B cell (primary cell): ENCODE data around the gene PTPRM. TPM values are rescaled to one million over a fixed set of nuclear protein-coding genes. Genes with fewer than 3 reads are reported as not detected.

Source experiments
- ATAC-seq: fragments of 200-7000 bp; cut with Tn5 transposase; one replicate; pipeline ENCODE4 v1.10.0; 2021; ENCODE audit warnings: low read depth, mild to moderate bottlenecking, moderate number of reproducible peaks, moderate library complexity
- CTCF ChIA-PET: fragments of 350-600 bp; sonication (Branson Sonifier 250); formaldehyde crosslinking; loops from one replicate; lab custom pipeline; 2021; ENCODE audit warnings: antibody characterized with exemption, inconsistent platforms; lab: Charles Lee
- POLR2A ChIA-PET: fragments of 350-600 bp; sonication (Branson Sonifier 250); formaldehyde crosslinking; loops from one replicate; lab custom pipeline; 2021; ENCODE audit warnings: antibody characterized with exemption; lab: Charles Lee
- DNase-seq: peaks from one replicate; pipeline ENCODE4 v3.0.0; 2013
- H2AFZ ChIP-seq: 2 replicates; pipeline ENCODE4 v1.6.1; 2012; ENCODE audit warnings: mild to moderate bottlenecking, low read depth, low read length; ENCODE audit not compliant: insufficient read depth, poor library complexity, severe bottlenecking
- H3K27ac ChIP-seq, 2 donors: 1 replicate in 1 of 2; 2 replicates in 1 of 2; pipeline ENCODE4 v1.5.1; 2012 to 2013; ENCODE audit warnings: low read length in 2 of 2, mild to moderate bottlenecking in 2 of 2, moderate library complexity in 1 of 2
- H3K27me3 ChIP-seq, 4 experiments: fragments of 200-600 bp in 1 of 4; sonication (generic) in 1 of 4; replicated peaks in 1 of 4; 1 replicate in 2 of 4; 2 replicates in 2 of 4; pipeline versions ENCODE4 v1.6.1 to v1.7.0; 2013 to 2016; ENCODE audit warnings: low read length in 3 of 4, mild to moderate bottlenecking in 2 of 4, mixed read lengths in 1 of 4, moderate library complexity in 1 of 4; ENCODE audit not compliant: insufficient read depth in 4 of 4, control insufficient read depth in 3 of 4; ENCODE audit errors: control extremely low read depth in 1 of 4
- H3K36me3 ChIP-seq, 2 experiments: replicated peaks in 1 of 2; 1 replicate in 1 of 2; 2 replicates in 1 of 2; pipeline versions ENCODE4 v1.6.1 to v1.7.1; 2013; ENCODE audit warnings: low read length in 1 of 2; ENCODE audit not compliant: insufficient read depth in 2 of 2, control insufficient read depth in 1 of 2; ENCODE audit errors: control extremely low read depth in 1 of 2, extremely low read depth in 1 of 2
- H3K4me1 ChIP-seq, 2 donors: fragments of 200-600 bp in 1 of 2; sonication (generic) in 1 of 2; 1 replicate in 1 of 2; 2 replicates in 1 of 2; pipeline versions ENCODE4 v1.5.1 to v1.6.1; 2013 to 2017; ENCODE audit warnings: low read length in 2 of 2; ENCODE audit not compliant: control insufficient read depth in 2 of 2, insufficient read depth in 2 of 2
- H3K4me2 ChIP-seq: replicated peaks from 2 replicates; pipeline ENCODE3; 2012; ENCODE audit warnings: mild to moderate bottlenecking, low read depth, low read length; ENCODE audit not compliant: poor library complexity, severe bottlenecking
- H3K4me3 ChIP-seq, 5 experiments: fragments of 200-600 bp in 1 of 5; sonication (generic) in 1 of 5; 1 replicate in 3 of 5; 2 replicates in 2 of 5; pipeline versions ENCODE4 v1.5.1 to v1.7.0; 2011 to 2016; ENCODE audit warnings: low read length in 4 of 5, mild to moderate bottlenecking in 4 of 5, low read depth in 2 of 5, control low read depth in 1 of 5, moderate library complexity in 1 of 5; ENCODE audit not compliant: insufficient read depth in 1 of 5; ENCODE audit errors: control extremely low read depth in 1 of 5, extremely low read depth in 1 of 5
- H3K79me2 ChIP-seq: fragments of 200-600 bp; sonication (generic); one replicate; pipeline ENCODE4 v1.6.0; 2016; ENCODE audit warnings: low read length; ENCODE audit not compliant: control insufficient read depth, insufficient read depth
- H3K9ac ChIP-seq: fragments of 200-600 bp; sonication (generic); 2 replicates; pipeline ENCODE4 v1.6.1; 2017; ENCODE audit warnings: mild to moderate bottlenecking, low read length, moderate library complexity
- H3K9me3 ChIP-seq, 3 donors: one replicate each; pipeline versions ENCODE4 v1.6.1 to v1.7.1; 2013; ENCODE audit warnings: low read length in 2 of 3; ENCODE audit not compliant: control insufficient read depth in 2 of 3, insufficient read depth in 1 of 3; ENCODE audit errors: control extremely low read depth in 1 of 3
- H4K20me1 ChIP-seq: 2 replicates; pipeline ENCODE4 v1.6.0; 2012; ENCODE audit warnings: mild to moderate bottlenecking, low read length; ENCODE audit not compliant: insufficient read depth, control insufficient read depth, poor library complexity, severe bottlenecking
- H3K27ac Mint-ChIP-seq: one replicate; pipeline ENCODE4 v1.8.0; 2021; ENCODE audit warnings: mixed read lengths
- H3K27me3 Mint-ChIP-seq: one replicate; pipeline ENCODE4 v1.8.0; 2021; ENCODE audit warnings: mixed read lengths
- H3K4me1 Mint-ChIP-seq: one replicate; pipeline ENCODE4 v1.8.0; 2021; ENCODE audit warnings: mixed read lengths
- H3K4me3 Mint-ChIP-seq: one replicate; pipeline ENCODE4 v1.8.0; 2021; ENCODE audit warnings: mixed read lengths
- H3K9me3 Mint-ChIP-seq: one replicate; pipeline ENCODE4 v1.8.0; 2022; ENCODE audit warnings: mixed read lengths; ENCODE audit not compliant: insufficient read depth
- EZH2 ChIP-seq: IDR thresholded peaks from 2 replicates; pipeline ENCODE4 v1.6.1; 2012; ENCODE audit warnings: borderline replicate concordance, low read depth, mild to moderate bottlenecking, moderate library complexity, low read length; ENCODE audit not compliant: insufficient read depth, poor library complexity, severe bottlenecking
- WGBS: methylation state at CpG from one replicate; pipeline ENCODE4 v1.1.5; 2013; ENCODE audit warnings: missing lambda C conversion rate; ENCODE audit not compliant: insufficient coverage; 5-methylcytosine and 5-hydroxymethylcytosine counted together
- intact Hi-C: fragments of 100-400 bp; cut with micrococcal nuclease; formaldehyde crosslinking; loops from one replicate; pipeline ENCODE4 v1.10.0; 2022
- polyA plus RNA-seq: library from polyadenylated mRNA; depleted of rRNA; stranded (reverse); fragments of >200 nt; gene quantifications from 2 replicates; pipeline ENCODE4 v1.2.3, GENCODE V29; 2012
- total RNA-seq, 2 donors: library from RNA; stranded (reverse); fragments of 120-200 nt in 1 of 2; gene quantifications; 1 replicate in 1 of 2; 2 replicates in 1 of 2; pipeline versions ENCODE4 v1.2.3 to v1.2.4, GENCODE V29; 2013 to 2022
- TF ChIP-seq, protein P1 (sequence below): fragments of 200-600 bp; IDR thresholded peaks from one replicate; pipeline ENCODE4 v1.8.0; 2022; ENCODE audit warnings: antibody characterized with exemption, mild to moderate bottlenecking

PTPRM gene
- total and polyA plus RNA-seq, 2 donors (not counting 1 experiment from before 2014, with no cell fraction given) = 0.20 to 0.89 TPM

DNA sequence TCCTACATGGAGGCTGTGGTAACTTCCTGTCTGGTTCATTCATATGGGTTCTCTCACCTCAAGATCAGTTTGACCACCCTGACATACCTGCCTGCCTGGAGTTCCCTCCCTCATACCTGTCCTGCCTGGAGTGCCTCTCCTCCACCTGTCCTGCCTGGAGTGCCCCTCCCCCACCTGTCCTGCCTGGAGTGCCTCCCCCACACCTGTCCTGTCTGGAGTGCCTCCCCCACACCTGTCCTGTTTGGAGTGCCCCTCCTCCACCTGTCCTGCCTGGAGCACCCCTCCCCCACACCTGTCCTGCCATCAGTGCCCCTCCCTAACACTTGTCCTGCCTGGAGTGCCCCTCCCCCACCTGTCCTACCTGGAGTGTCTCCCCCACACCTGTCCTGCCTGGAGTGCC is 461.9 kb downstream of the PTPRM start:
- Histone ChIP-seq H3K4me3 (no peak overlapping the region), H3K4me1 (no peaks in the 10 kb centered on the region), H3K27me3 (no peaks in the 10 kb centered on the region), H3K9me3 (peaks cover 0 to 3% (median 0%) of the 10 kb centered on the region in 3 donors), H3K4me2 (no peak overlapping the region), H3K36me3 (no peaks in the 10 kb centered on the region), H4K20me1 (no peaks in the 10 kb centered on the region), H3K27ac (no peak overlapping the region), H2AFZ (no peak overlapping the region), H3K9ac (no peak overlapping the region), H3K79me2 (no peaks in the 10 kb centered on the region)
- CTCF ChIA-PET = no interaction called here
- ATAC-seq (no peak), DNase-seq (no peak)
- intact Hi-C loops = no loop called here
- H3K4me1 Mint-ChIP-seq = no peaks in the 10 kb centered on the region
- POLR2A ChIA-PET = no interaction called here
- no peak overlapping the region for H3K27ac Mint-ChIP-seq
- no peak for TF ChIP-seq EZH2
- TF ChIP-seq, protein P1, sequence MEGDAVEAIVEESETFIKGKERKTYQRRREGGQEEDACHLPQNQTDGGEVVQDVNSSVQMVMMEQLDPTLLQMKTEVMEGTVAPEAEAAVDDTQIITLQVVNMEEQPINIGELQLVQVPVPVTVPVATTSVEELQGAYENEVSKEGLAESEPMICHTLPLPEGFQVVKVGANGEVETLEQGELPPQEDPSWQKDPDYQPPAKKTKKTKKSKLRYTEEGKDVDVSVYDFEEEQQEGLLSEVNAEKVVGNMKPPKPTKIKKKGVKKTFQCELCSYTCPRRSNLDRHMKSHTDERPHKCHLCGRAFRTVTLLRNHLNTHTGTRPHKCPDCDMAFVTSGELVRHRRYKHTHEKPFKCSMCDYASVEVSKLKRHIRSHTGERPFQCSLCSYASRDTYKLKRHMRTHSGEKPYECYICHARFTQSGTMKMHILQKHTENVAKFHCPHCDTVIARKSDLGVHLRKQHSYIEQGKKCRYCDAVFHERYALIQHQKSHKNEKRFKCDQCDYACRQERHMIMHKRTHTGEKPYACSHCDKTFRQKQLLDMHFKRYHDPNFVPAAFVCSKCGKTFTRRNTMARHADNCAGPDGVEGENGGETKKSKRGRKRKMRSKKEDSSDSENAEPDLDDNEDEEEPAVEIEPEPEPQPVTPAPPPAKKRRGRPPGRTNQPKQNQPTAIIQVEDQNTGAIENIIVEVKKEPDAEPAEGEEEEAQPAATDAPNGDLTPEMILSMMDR = no peak
- H3K27me3 Mint-ChIP-seq = no peaks in the 10 kb centered on the region
- no peak overlapping the region for H3K4me3 Mint-ChIP-seq
- H3K9me3 Mint-ChIP-seq = no peaks in the 10 kb centered on the region

DNA sequence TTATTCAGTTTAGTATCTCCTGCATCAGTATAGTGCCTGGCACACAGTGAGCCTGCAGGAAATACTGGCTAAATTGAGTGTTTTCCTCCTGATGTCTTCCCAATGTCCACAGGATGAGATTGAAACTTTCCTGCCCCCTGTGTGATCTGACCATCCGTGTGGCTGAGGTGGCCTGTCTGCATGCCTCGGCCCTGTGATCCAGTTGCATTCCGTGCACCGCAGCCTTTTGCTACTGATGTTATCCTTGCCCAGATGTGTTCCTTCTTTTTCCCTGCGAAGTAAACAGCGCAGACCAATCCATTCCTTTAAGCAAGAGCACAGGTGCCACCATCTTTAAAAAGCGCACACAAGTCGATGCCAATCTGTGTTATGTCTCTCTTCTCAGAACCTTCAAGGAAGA is 462.6 kb downstream of the PTPRM start:
- Histone ChIP-seq H3K27me3 (no peaks in the 10 kb centered on the region), H3K36me3 (no peaks in the 10 kb centered on the region), H2AFZ (no peak overlapping the region), H4K20me1 (no peaks in the 10 kb centered on the region), H3K27ac (no peak overlapping the region), H3K4me3 (no peak overlapping the region), H3K4me1 (no peaks in the 10 kb centered on the region), H3K4me2 (no peak overlapping the region), H3K79me2 (no peaks in the 10 kb centered on the region), H3K9me3 (peaks cover 0 to 3% (median 0%) of the 10 kb centered on the region in 3 donors), H3K9ac (no peak overlapping the region)
- ATAC-seq (no peak), DNase-seq (no peak)
- no peaks in the 10 kb centered on the region for H3K9me3 Mint-ChIP-seq
- WGBS = 96% methylated on average over 8 of the region's 8 CpGs
- ChIA-PET POLR2A (no interaction called here), CTCF (no interaction called here)
- no peaks in the 10 kb centered on the region for H3K4me1 Mint-ChIP-seq
- no peak for TF ChIP-seq EZH2
- TF ChIP-seq, protein P1 = no peak
- H3K27ac Mint-ChIP-seq = no peak overlapping the region
- no peaks in the 10 kb centered on the region for H3K27me3 Mint-ChIP-seq
- intact Hi-C loops = no loop called here
- H3K4me3 Mint-ChIP-seq = no peak overlapping the region
